HepG2 (cell line): Measurements from ENCODE around the gene EIF5. TPM values are rescaled to one million over a fixed set of nuclear protein-coding genes. Genes with fewer than 3 reads are reported as not detected.

ENCODE experiments used
- ARID5B ChIP-seq: IDR thresholded peaks from 2 replicates; pipeline ENCODE4 v1.4.0; 2020; ENCODE audit warnings: mild to moderate bottlenecking, missing genetic modification reagents
- EED ChIP-seq: sonication (generic); formaldehyde crosslinking; IDR thresholded peaks from 2 replicates; pipeline ENCODE4 v1.5.0; 2020; ENCODE audit warnings: mild to moderate bottlenecking, missing genetic modification reagents
- GPN1 ChIP-seq: sonication (generic); formaldehyde crosslinking; IDR thresholded peaks from 2 replicates; pipeline ENCODE4 v1.5.1; 2020; ENCODE audit warnings: missing genetic modification reagents, borderline replicate concordance
- RBM22 ChIP-seq: fragments of 200-400 bp; formaldehyde crosslinking; optimal IDR thresholded peaks from 2 replicates; pipeline ENCODE3; 2017; ENCODE audit warnings: mild to moderate bottlenecking, low read length, moderate library complexity
- SPEN ChIP-seq: sonication (generic); formaldehyde crosslinking; IDR thresholded peaks from 2 replicates; pipeline ENCODE4 v1.5.1; 2020; ENCODE audit warnings: low read depth, mild to moderate bottlenecking, missing genetic modification reagents
- THAP9 ChIP-seq: sonication (generic); formaldehyde crosslinking; IDR thresholded peaks from 2 replicates; pipeline ENCODE4; 2020; ENCODE audit warnings: missing genetic modification reagents, mild to moderate bottlenecking, borderline replicate concordance
- ZBTB33 ChIP-seq: sonication (generic); formaldehyde crosslinking; IDR thresholded peaks from 2 replicates; pipeline ENCODE4 v1.4.0; 2020; ENCODE audit warnings: missing genetic modification reagents
- ZFP36L1 ChIP-seq: sonication (generic); formaldehyde crosslinking; IDR thresholded peaks from 2 replicates; pipeline ENCODE4 v1.8.0; 2022; ENCODE audit warnings: mild to moderate bottlenecking, missing genetic modification reagents, moderate library complexity
- ZFP90 ChIP-seq: sonication (generic); formaldehyde crosslinking; IDR thresholded peaks from 2 replicates; pipeline ENCODE4 v1.8.0; 2022; ENCODE audit warnings: missing genetic modification reagents, mild to moderate bottlenecking, inconsistent platforms, borderline replicate concordance
- ZNF124 ChIP-seq: sonication (generic); formaldehyde crosslinking; IDR thresholded peaks from 2 replicates; pipeline ENCODE4 v1.4.0; 2020; ENCODE audit warnings: missing genetic modification reagents
- ZNF34 ChIP-seq: sonication (generic); formaldehyde crosslinking; IDR thresholded peaks from 2 replicates; pipeline ENCODE4 v1.4.0; 2020; ENCODE audit warnings: mild to moderate bottlenecking, missing genetic modification reagents, borderline replicate concordance
- ZNF558 ChIP-seq: sonication (generic); formaldehyde crosslinking; IDR thresholded peaks from 2 replicates; pipeline ENCODE4 v1.9.0; 2022; ENCODE audit warnings: mild to moderate bottlenecking, missing genetic modification reagents, borderline replicate concordance
- ZNF644 ChIP-seq: IDR thresholded peaks from 2 replicates; pipeline ENCODE4 v1.6.1; 2016; ENCODE audit warnings: low read depth
- polyA plus RNA-seq, 8 experiments: library from polyadenylated mRNA; depleted of rRNA in 3 of 8; stranded (reverse) in 7 of 8; unstranded in 1 of 8; fragments of >200 nt; fragmentation: Illumina TruSeq in 4 of 8; extraction: Trizol in 4 of 8; gene quantifications; 2 replicates each; pipeline versions ENCODE4 v1.2.1 to v1.2.3, GENCODE V29; 2011 to 2016; ENCODE audit warnings: low read depth in 4 of 8, missing spikeins in 1 of 8, mixed read lengths in 1 of 8; ENCODE audit not compliant: insufficient read depth in 1 of 8
- total RNA-seq, 5 experiments: library from RNA; depleted of rRNA; stranded (reverse); fragments of >200 nt; fragmentation: Illumina TruSeq; extraction: Trizol; gene quantifications; 2 replicates each; pipeline ENCODE4 v1.2.3, GENCODE V29; 2016; ENCODE audit warnings: low read depth in 1 of 5
- TF ChIP-seq, protein P1 (sequence below): sonication (generic); formaldehyde crosslinking; IDR thresholded peaks from 2 replicates; pipeline ENCODE4 v1.4.0; 2020; ENCODE audit warnings: missing genetic modification reagents
- TF ChIP-seq, protein P2 (sequence below): sonication (generic); formaldehyde crosslinking; IDR thresholded peaks from 2 replicates; pipeline ENCODE4 v1.5.0; 2020; ENCODE audit warnings: missing genetic modification reagents

Gene EIF5
- total and polyA plus RNA-seq, 2 of the 13 experiments (the other 11 are each of a cell fraction or from before 2014, with no cell fraction given): 189 to 281 TPM

DNA sequence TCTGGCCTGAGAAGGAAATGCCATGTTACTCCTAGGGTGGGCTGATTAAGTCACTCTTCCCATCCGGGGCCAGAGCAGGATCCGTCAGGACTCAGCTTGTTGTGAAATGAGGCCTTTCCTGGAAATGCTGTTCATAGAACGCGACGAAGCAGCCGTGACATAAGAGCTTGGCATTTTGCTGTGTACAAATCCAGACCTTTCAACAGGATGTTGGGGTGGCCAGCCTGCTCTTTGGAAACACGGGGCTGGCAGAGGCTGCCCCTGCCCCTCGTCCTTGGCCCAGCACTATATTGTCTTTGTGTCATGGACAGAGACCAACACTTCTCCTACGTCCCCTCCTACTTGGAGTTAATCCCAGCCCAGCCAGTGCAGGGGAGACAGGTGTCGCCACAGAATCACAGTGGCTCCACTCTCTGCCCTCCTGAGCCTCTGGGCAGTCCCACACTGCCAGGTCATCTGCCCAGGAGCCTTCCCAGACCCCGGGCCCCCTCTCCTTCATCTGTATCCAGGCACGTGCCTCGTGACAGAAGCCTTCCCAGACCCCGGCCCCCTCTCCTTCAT lies 18.6 kb upstream of the EIF5 start (continued):
- TF ChIP-seq, protein P1, sequence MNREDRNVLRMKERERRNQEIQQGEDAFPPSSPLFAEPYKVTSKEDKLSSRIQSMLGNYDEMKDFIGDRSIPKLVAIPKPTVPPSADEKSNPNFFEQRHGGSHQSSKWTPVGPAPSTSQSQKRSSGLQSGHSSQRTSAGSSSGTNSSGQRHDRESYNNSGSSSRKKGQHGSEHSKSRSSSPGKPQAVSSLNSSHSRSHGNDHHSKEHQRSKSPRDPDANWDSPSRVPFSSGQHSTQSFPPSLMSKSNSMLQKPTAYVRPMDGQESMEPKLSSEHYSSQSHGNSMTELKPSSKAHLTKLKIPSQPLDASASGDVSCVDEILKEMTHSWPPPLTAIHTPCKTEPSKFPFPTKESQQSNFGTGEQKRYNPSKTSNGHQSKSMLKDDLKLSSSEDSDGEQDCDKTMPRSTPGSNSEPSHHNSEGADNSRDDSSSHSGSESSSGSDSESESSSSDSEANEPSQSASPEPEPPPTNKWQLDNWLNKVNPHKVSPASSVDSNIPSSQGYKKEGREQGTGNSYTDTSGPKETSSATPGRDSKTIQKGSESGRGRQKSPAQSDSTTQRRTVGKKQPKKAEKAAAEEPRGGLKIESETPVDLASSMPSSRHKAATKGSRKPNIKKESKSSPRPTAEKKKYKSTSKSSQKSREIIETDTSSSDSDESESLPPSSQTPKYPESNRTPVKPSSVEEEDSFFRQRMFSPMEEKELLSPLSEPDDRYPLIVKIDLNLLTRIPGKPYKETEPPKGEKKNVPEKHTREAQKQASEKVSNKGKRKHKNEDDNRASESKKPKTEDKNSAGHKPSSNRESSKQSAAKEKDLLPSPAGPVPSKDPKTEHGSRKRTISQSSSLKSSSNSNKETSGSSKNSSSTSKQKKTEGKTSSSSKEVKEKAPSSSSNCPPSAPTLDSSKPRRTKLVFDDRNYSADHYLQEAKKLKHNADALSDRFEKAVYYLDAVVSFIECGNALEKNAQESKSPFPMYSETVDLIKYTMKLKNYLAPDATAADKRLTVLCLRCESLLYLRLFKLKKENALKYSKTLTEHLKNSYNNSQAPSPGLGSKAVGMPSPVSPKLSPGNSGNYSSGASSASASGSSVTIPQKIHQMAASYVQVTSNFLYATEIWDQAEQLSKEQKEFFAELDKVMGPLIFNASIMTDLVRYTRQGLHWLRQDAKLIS (CRISPR knock-in tag): no peak
- TF ChIP-seq ZBTB33 (CRISPR knock-in tag): peak; percentile 45; the same call in 1 of the 2 replicates
- TF ChIP-seq, protein P2, sequence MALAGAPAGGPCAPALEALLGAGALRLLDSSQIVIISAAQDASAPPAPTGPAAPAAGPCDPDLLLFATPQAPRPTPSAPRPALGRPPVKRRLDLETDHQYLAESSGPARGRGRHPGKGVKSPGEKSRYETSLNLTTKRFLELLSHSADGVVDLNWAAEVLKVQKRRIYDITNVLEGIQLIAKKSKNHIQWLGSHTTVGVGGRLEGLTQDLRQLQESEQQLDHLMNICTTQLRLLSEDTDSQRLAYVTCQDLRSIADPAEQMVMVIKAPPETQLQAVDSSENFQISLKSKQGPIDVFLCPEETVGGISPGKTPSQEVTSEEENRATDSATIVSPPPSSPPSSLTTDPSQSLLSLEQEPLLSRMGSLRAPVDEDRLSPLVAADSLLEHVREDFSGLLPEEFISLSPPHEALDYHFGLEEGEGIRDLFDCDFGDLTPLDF (CRISPR knock-in tag): no peak
- no peak for TF ChIP-seq ZFP90 (CRISPR knock-in tag)
- TF ChIP-seq ZNF34: no peak
- TF ChIP-seq ZNF558: no peak
- TF ChIP-seq EED: no peak
- TF ChIP-seq ARID5B: peak; percentile 90
- TF ChIP-seq RBM22: no peak
- TF ChIP-seq SPEN: no peak
- TF ChIP-seq ZFP36L1 (CRISPR knock-in tag): no peak
- TF ChIP-seq ZNF644 (CRISPR knock-in tag): 0 out of 2 replicates have a peak, but pooled peaks have one; percentile 43
- no peak for TF ChIP-seq ZNF124 (CRISPR knock-in tag)
- no peak for TF ChIP-seq THAP9 (CRISPR knock-in tag)
- no peak for TF ChIP-seq GPN1 (CRISPR knock-in tag)
